HL-60 (cell line): Measurements from ENCODE around the gene PTPRB.

Source experiments
- POLR2AphosphoS5 ChIP-seq: IDR thresholded peaks from 2 replicates; pipeline ENCODE4 v1.6.1; 2012; ENCODE audit warnings: low read depth
- TF ChIP-seq, protein P1 (sequence below): IDR thresholded peaks from one replicate; pipeline ENCODE4 v1.5.1; 2011; ENCODE audit warnings: low read length, control low read depth, inconsistent platforms; ENCODE audit not compliant: insufficient read depth

GRCh38 chr12:70529647-70530046 lies 107.6 kb downstream of the PTPRB start:
- TF ChIP-seq, protein P1, sequence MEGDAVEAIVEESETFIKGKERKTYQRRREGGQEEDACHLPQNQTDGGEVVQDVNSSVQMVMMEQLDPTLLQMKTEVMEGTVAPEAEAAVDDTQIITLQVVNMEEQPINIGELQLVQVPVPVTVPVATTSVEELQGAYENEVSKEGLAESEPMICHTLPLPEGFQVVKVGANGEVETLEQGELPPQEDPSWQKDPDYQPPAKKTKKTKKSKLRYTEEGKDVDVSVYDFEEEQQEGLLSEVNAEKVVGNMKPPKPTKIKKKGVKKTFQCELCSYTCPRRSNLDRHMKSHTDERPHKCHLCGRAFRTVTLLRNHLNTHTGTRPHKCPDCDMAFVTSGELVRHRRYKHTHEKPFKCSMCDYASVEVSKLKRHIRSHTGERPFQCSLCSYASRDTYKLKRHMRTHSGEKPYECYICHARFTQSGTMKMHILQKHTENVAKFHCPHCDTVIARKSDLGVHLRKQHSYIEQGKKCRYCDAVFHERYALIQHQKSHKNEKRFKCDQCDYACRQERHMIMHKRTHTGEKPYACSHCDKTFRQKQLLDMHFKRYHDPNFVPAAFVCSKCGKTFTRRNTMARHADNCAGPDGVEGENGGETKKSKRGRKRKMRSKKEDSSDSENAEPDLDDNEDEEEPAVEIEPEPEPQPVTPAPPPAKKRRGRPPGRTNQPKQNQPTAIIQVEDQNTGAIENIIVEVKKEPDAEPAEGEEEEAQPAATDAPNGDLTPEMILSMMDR, result no peak
- TF ChIP-seq POLR2AphosphoS5, result no peak
